Glomerular endothelial cell (primary cell): ENCODE measurements around the gene CATSPER1. TPM values are rescaled to one million over a fixed set of nuclear protein-coding genes. Genes with fewer than 3 reads are reported as not detected.
A peak's percentile ranks its signal among the peaks of the same experiment; 100 is the strongest.
"Not testable (repeated sequence)": the region's sequence is repeated elsewhere in the genome, so short reads cannot be mapped to it uniquely, and the experiment has no call there.

Experiments
- DNase-seq: peaks from one replicate; pipeline ENCODE4 v3.0.0-alpha.2; 2011; ENCODE audit warnings: low read depth, low spot score; ENCODE audit errors: extremely low read depth
- total RNA-seq: library from RNA; depleted of rRNA; stranded (reverse); fragments of >200 nt; gene quantifications from 2 replicates; pipeline ENCODE4 v1.2.3, GENCODE V29; 2015

Gene CATSPER1
- total RNA-seq, 1 donor from 2014 or later = 0.82 TPM

GRCh38 chr11:66051766-66052663 lies 25.7 kb upstream of the CATSPER1 start, which contains the start of gene SF3B2:
Gene SF3B2, plus strand, starts transcription at chr11:66052364. Its CDS starts 21 bp downstream, at chr11:66052385.
- peak; percentile 71 for DNase-seq

GRCh38 chr11:66051371-66051765 lies 25.1 kb upstream of the CATSPER1 start:
- DNase-seq = no peak

GRCh38 chr11:66050581-66051231 lies 24.4 kb upstream of the CATSPER1 start:
- no peak for DNase-seq

GRCh38 chr11:66048547-66049323 lies 22.5 kb upstream of the CATSPER1 start, which contains the start of gene GAL3ST3:
Gene GAL3ST3, minus strand, starts transcription at chr11:66049161. Its CDS starts 3,746 bp downstream, at chr11:66045415.
- no peak for DNase-seq

GRCh38 chr11:66047541-66048365 lies 21.5 kb upstream of the CATSPER1 start:
- DNase-seq = no peak

- DNase-seq = no peak
Observed at GRCh38 chr11:66046901-66047300, 20.6 kb upstream of the CATSPER1 start.

GRCh38 chr11:66045177-66045639 lies 18.9 kb upstream of the CATSPER1 start:
- no peak for DNase-seq

- no peak for DNase-seq
Observed at GRCh38 chr11:66044757-66045156, 18.5 kb upstream of the CATSPER1 start.

GRCh38 chr11:66042996-66043906 lies 17.0 kb upstream of the CATSPER1 start:
- DNase-seq = no peak

- DNase-seq = no peak
Observed at GRCh38 chr11:66042227-66042995, 16.1 kb upstream of the CATSPER1 start.

GRCh38 chr11:66039765-66040164 lies 13.5 kb upstream of the CATSPER1 start:
- no peak for DNase-seq

GRCh38 chr11:66037327-66037726 lies 11.0 kb upstream of the CATSPER1 start:
- DNase-seq = no peak

- DNase-seq = no peak
Observed at GRCh38 chr11:66036334-66036710, 10.0 kb upstream of the CATSPER1 start.

GRCh38 chr11:66035653-66036333 lies 9.5 kb upstream of the CATSPER1 start:
- DNase-seq = no peak

- DNase-seq = no peak
Observed at GRCh38 chr11:66032957-66033735, 6.9 kb upstream of the CATSPER1 start.

GRCh38 chr11:66023186-66023440 lies 3.2 kb downstream of the CATSPER1 start:
- not testable (repeated sequence) for DNase-seq
